HL-60 (cell line): Measurements from ENCODE around the gene VPS35.

Experiments
- CTCF ChIP-seq: IDR thresholded peaks from one replicate; pipeline ENCODE4 v1.5.1; 2011; ENCODE audit warnings: low read length, control low read depth, inconsistent platforms; ENCODE audit not compliant: insufficient read depth
- GABPA ChIP-seq: IDR thresholded peaks from 2 replicates; pipeline ENCODE4 v1.6.1; 2012; ENCODE audit warnings: low read depth
- POLR2AphosphoS5 ChIP-seq: IDR thresholded peaks from 2 replicates; pipeline ENCODE4 v1.6.1; 2012; ENCODE audit warnings: low read depth
- SPI1 ChIP-seq: IDR thresholded peaks from 2 replicates; pipeline ENCODE4 v1.6.1; 2012; ENCODE audit warnings: low read depth, mild to moderate bottlenecking, borderline replicate concordance

GRCh38 chr16:46709469-46710005 lies 20.6 kb upstream of the VPS35 start:
- TF ChIP-seq CTCF (no peak), GABPA (no peak), POLR2AphosphoS5 (no peak), SPI1 (0 out of 2 replicates have a peak, but pooled peaks have one; percentile 14)
